Transverse colon (tissue), 4 donors: Measurements from ENCODE around the gene SLC39A6. TPM values are rescaled to one million over a fixed set of nuclear protein-coding genes. Genes with fewer than 3 reads are reported as not detected.
A peak's percentile ranks its signal among the peaks of the same experiment; 100 is the strongest.
"Not testable (repeated sequence)": the region's sequence is repeated elsewhere in the genome, so short reads cannot be mapped to it uniquely, and the experiment has no call there.

Source experiments
- DNase-seq: peaks from one replicate; pipeline ENCODE4 v3.0.0-alpha.2; 2019
- H3K27ac ChIP-seq, 4 donors: fragments of 200-600 bp; sonication (generic); 2 replicates each; pipeline ENCODE4 v1.5.1; 2016 to 2018; ENCODE audit warnings: inconsistent platforms in 4 of 4
- H3K27me3 ChIP-seq: fragments of 200-600 bp; sonication (generic); 2 replicates; pipeline ENCODE4 v1.5.1; 2017; ENCODE audit warnings: inconsistent platforms
- H3K36me3 ChIP-seq, 4 donors: fragments of 200-600 bp; sonication (generic); 2 replicates each; pipeline ENCODE4 v1.5.1; 2017 to 2019; ENCODE audit warnings: inconsistent platforms in 4 of 4
- H3K4me1 ChIP-seq, 4 donors: fragments of 200-600 bp; sonication (generic); 2 replicates each; pipeline ENCODE4 v1.5.1; 2017 to 2020; ENCODE audit warnings: inconsistent platforms in 4 of 4
- H3K4me3 ChIP-seq, 4 donors: fragments of 200-600 bp; sonication (generic); 1 replicate in 1 of 4; 2 replicates in 3 of 4; pipeline versions ENCODE4 v1.5.1 to v1.6.1; 2017 to 2019; ENCODE audit warnings: inconsistent platforms in 4 of 4
- H3K9me3 ChIP-seq, 2 donors: fragments of 200-600 bp; sonication (generic); 2 replicates each; pipeline ENCODE4 v1.5.1; 2017 to 2019; ENCODE audit warnings: inconsistent platforms in 2 of 2
- EP300 ChIP-seq: sonication (generic); formaldehyde crosslinking; IDR thresholded peaks from one replicate; pipeline ENCODE4 v1.6.1; 2017; ENCODE audit warnings: antibody characterized with exemption, low read depth
- POLR2A ChIP-seq: fragments of 450-650 bp; IDR thresholded peaks from one replicate; pipeline ENCODE4 v1.6.1; 2016; ENCODE audit warnings: antibody characterized with exemption, mild to moderate bottlenecking, moderate library complexity
- POLR2AphosphoS5 ChIP-seq, 3 donors: sonication (generic); formaldehyde crosslinking; IDR thresholded peaks; one replicate each; pipeline ENCODE4 v1.6.1; 2016; ENCODE audit warnings: antibody characterized with exemption in 3 of 3
- WGBS, 2 donors: methylation state at CpG; one replicate each; pipeline ENCODE4 v1.1.5; 2018; ENCODE audit warnings: low coverage in 1 of 2; 5-methylcytosine and 5-hydroxymethylcytosine counted together
- in situ Hi-C, 4 donors: fragments of 200-750 bp; cut with MboI; loops; one replicate each; pipeline versions ENCODE4 v1.15.0 to v1.15.1; 2017; ENCODE audit warnings: low sequenced_read_pairs in 3 of 4, low pct_ligation_motif_present in 1 of 4, low pct_unique_long_range_greater_than_20kb in 1 of 4
- intact Hi-C: fragments of 100-400 bp; cut with DNase I; formaldehyde crosslinking; loops from one replicate; pipeline ENCODE4 v1.15.1; 2023; ENCODE audit warnings: low total_unique reads
- total RNA-seq, 4 donors: library from RNA; depleted of rRNA; stranded (reverse); fragments of >200 nt; gene quantifications; one replicate each; pipeline ENCODE4 v1.1.0, GENCODE V29; 2016
- TF ChIP-seq, protein P1 (sequence below), 5 experiments: fragments of 200-600 bp in 3 of 5; fragments of 450-650 bp in 2 of 5; sonication (generic) in 3 of 5; IDR thresholded peaks; 1 replicate in 2 of 5; 2 replicates in 3 of 5; pipeline ENCODE4 v1.5.1; 2016 to 2017; ENCODE audit warnings: antibody characterized with exemption in 5 of 5, inconsistent platforms in 3 of 5, mild to moderate bottlenecking in 2 of 5, moderate library complexity in 1 of 5

Gene SLC39A6
- total RNA-seq, 4 donors from 2014 or later = 4.5 to 24.3 (median 19.6) TPM

DNA sequence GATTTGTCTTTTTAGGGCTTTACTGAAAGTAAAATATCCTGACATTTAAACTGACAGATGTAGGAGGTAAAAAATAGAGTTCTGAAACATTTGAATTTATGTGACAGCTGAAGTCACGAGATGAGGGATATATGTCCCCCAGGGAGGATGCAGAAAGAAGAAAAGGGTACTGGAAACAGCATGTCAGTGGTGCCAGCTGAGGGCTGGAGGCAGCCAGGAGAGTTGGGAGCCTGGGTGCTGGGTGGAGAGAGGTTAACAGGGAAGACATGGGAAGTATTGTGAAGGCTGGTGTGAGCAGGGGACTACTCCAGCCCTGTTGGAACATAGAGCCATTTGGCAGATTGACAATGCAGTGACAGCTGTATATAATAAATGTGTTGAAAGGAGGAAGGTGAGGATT is 46.3 kb upstream of the SLC39A6 start:
- TF ChIP-seq POLR2AphosphoS5 (IDR thresholded peaks at IDR 0.05) (no peak), POLR2A (no peak), EP300 (no peak)
- TF ChIP-seq, protein P1, sequence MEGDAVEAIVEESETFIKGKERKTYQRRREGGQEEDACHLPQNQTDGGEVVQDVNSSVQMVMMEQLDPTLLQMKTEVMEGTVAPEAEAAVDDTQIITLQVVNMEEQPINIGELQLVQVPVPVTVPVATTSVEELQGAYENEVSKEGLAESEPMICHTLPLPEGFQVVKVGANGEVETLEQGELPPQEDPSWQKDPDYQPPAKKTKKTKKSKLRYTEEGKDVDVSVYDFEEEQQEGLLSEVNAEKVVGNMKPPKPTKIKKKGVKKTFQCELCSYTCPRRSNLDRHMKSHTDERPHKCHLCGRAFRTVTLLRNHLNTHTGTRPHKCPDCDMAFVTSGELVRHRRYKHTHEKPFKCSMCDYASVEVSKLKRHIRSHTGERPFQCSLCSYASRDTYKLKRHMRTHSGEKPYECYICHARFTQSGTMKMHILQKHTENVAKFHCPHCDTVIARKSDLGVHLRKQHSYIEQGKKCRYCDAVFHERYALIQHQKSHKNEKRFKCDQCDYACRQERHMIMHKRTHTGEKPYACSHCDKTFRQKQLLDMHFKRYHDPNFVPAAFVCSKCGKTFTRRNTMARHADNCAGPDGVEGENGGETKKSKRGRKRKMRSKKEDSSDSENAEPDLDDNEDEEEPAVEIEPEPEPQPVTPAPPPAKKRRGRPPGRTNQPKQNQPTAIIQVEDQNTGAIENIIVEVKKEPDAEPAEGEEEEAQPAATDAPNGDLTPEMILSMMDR (IDR thresholded peaks at IDR 0.05) = no peak
- Histone ChIP-seq H3K27me3 (no peaks in the 10 kb centered on the region), H3K4me1 (peaks cover 0 to 20% (median 10%) of the 10 kb centered on the region in 4 donors), H3K9me3 (no peaks in the 10 kb centered on the region), H3K27ac (peak overlapping the region; percentile 38 to 55 (median 48)), H3K4me3 (no peak overlapping the region), H3K36me3 (peaks cover 0 to 40% (median 12%) of the 10 kb centered on the region in 4 donors)
- DNase-seq = no peak
- in situ Hi-C loops (no loop called here), intact Hi-C loops (no loop called here)
- 85 to 100% methylated on average over 1 of the region's 1 CpG for WGBS, 2 donors

DNA sequence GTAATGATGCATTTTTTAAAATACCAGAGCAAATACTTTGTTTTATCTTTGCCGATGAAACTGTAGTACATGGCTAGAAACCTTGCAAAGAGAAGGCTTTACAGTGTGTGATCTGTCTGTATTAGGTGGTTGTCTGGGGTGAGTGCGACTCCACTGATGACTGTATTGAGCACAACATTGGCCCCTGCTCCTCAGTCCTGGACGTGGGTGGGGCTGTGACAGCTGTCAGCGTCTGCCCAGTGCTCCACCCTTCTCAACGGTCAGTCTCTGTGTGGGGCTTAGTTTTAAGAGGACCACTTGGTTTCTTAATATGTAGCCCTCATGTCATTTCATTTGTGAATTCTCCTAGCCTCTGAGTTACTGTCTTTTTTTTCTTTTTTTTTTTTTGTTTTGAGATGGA is 40.8 kb upstream of the SLC39A6 start:
- WGBS, 2 donors = 69% methylated on average over 5 of the region's 5 CpGs; no CpG with 5 or more reads in 1 of the 2 donors
- peaks cover 0 to 80% (median 17%) of the 10 kb centered on the region in 4 donors for H3K36me3 ChIP-seq
- in situ Hi-C loops (no loop called here), intact Hi-C loops (no loop called here)
- H3K27ac ChIP-seq = no peak overlapping the region
- H3K9me3 ChIP-seq = no peaks in the 10 kb centered on the region
- DNase-seq = no peak
- TF ChIP-seq, protein P1 (IDR thresholded peaks at IDR 0.05) = no peak
- TF ChIP-seq POLR2A (no peak), EP300 (no peak), POLR2AphosphoS5 (IDR thresholded peaks at IDR 0.05) (no peak)
- H3K4me3 ChIP-seq = no peak overlapping the region
- no peaks in the 10 kb centered on the region for H3K4me1 ChIP-seq
- no peaks in the 10 kb centered on the region for H3K27me3 ChIP-seq

DNA sequence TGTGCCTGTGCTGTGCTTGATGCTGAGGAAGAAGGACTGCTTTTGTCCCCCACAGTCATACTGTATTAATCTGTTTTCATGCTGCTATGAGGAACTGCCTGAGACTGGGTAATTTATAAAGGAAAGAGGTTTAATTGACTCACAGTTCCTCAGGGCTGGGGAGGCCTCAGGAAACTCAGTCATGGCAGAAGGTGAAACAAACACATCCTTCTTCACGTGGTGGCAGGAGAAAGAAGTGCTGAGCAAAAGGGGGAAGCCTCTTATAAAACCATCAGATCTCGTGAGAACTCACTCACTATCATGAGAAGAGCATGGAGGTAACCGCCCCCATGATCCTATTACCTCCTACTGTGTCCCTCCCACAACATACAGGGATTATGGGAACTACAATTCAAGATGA is 39.2 kb upstream of the SLC39A6 start:
- 83% methylated on average over 3 of the region's 3 CpGs; no CpG with 5 or more reads in 1 of the 2 donors for WGBS, 2 donors
- DNase-seq, intact Hi-C loops, H3K4me3 ChIP-seq, H3K27ac ChIP-seq, in situ Hi-C loops, H3K9me3 ChIP-seq, H3K27me3 ChIP-seq, H3K4me1 ChIP-seq: not testable (repeated sequence)
- peaks cover 0 to 86% (median 17%) of the 10 kb centered on the region in 4 donors for H3K36me3 ChIP-seq

DNA sequence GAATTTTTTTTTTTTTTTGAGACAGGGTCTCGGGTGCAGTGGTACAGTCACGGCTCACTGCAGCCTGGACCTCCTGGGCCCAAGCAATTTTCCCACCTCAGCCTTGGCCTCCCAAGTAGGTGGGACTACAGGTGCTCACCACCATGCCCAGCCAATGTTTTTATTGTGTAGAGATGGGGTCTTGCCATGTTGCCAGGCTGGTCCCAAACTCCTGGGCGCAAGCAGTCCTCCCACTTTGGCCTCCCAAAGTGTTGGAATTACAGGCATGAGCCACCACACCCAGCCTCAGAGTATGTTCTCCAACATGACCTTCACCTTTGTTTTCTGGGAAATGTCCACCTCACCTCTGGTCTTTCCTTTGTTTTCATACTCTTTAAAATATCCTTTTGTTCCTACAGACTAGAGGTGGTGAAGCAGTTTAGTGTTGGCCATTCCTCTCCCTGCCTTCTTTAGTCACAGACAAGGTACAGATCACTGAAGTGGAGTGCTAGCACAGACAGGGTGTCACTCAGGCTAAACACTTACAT is 38.6 kb upstream of the SLC39A6 start:
- intact Hi-C loops (no loop called here), in situ Hi-C loops (no loop called here)
- WGBS, 2 donors = 97 to 100% methylated on average over 2 to 3 of the region's 3 CpGs

More for the DNA sequence above, 38.6 kb upstream of the SLC39A6 start:
- no peak overlapping the region for H3K27ac ChIP-seq
- no peak overlapping the region for H3K4me3 ChIP-seq
- H3K4me1 ChIP-seq = no peaks in the 10 kb centered on the region
- no peaks in the 10 kb centered on the region for H3K9me3 ChIP-seq
- DNase-seq = no peak
- TF ChIP-seq, protein P1 (IDR thresholded peaks at IDR 0.05) = no peak
- TF ChIP-seq EP300 (no peak), POLR2AphosphoS5 (IDR thresholded peaks at IDR 0.05) (no peak), POLR2A (no peak)
- H3K36me3 ChIP-seq = peaks cover 0 to 84% (median 17%) of the 10 kb centered on the region in 4 donors
- H3K27me3 ChIP-seq = no peaks in the 10 kb centered on the region
